Osteocyte (in vitro differentiated cells): Measurements from ENCODE around the gene TADA2A. TPM values are rescaled to one million over a fixed set of nuclear protein-coding genes. Genes with fewer than 3 reads are reported as not detected.
A peak's percentile ranks its signal among the peaks of the same experiment; 100 is the strongest.

Experiments
- DNase-seq: peaks from one replicate; pipeline ENCODE4 v3.0.0; 2021; ENCODE audit warnings: mixed read lengths; ENCODE audit not compliant: unreplicated experiment; ENCODE audit errors: extremely low spot score
- H3K27ac Mint-ChIP-seq: one replicate; pipeline ENCODE4 v1.8.0; 2021; ENCODE audit warnings: mild to moderate bottlenecking, mixed read lengths; ENCODE audit not compliant: unreplicated experiment
- H3K27me3 Mint-ChIP-seq: one replicate; pipeline ENCODE4 v1.8.0; 2021; ENCODE audit warnings: mixed read lengths; ENCODE audit not compliant: unreplicated experiment
- H3K36me3 Mint-ChIP-seq: one replicate; pipeline ENCODE4 v1.8.0; 2021; ENCODE audit warnings: mixed read lengths; ENCODE audit not compliant: unreplicated experiment
- H3K4me1 Mint-ChIP-seq: one replicate; pipeline ENCODE4 v1.8.0; 2021; ENCODE audit warnings: mixed read lengths; ENCODE audit not compliant: unreplicated experiment
- H3K4me3 Mint-ChIP-seq: one replicate; pipeline ENCODE4 v1.8.0; 2021; ENCODE audit warnings: mild to moderate bottlenecking, moderate library complexity, mixed read lengths; ENCODE audit not compliant: unreplicated experiment
- H3K9me3 Mint-ChIP-seq: one replicate; pipeline ENCODE4 v1.8.0; 2021; ENCODE audit warnings: mixed read lengths; ENCODE audit not compliant: unreplicated experiment
- CTCF ChIP-seq: fragments of 200-600 bp; sonication (generic); IDR thresholded peaks from 2 replicates; pipeline ENCODE4 v1.5.0; 2021; ENCODE audit warnings: antibody characterized with exemption, mild to moderate bottlenecking, moderate library complexity
- total RNA-seq: library from RNA; stranded (reverse); gene quantifications from 2 replicates; pipeline ENCODE4 v1.2.1, GENCODE V29; 2021

The TADA2A gene
- total RNA-seq, 1 donor from 2014 or later, result 20.4 TPM

DNA sequence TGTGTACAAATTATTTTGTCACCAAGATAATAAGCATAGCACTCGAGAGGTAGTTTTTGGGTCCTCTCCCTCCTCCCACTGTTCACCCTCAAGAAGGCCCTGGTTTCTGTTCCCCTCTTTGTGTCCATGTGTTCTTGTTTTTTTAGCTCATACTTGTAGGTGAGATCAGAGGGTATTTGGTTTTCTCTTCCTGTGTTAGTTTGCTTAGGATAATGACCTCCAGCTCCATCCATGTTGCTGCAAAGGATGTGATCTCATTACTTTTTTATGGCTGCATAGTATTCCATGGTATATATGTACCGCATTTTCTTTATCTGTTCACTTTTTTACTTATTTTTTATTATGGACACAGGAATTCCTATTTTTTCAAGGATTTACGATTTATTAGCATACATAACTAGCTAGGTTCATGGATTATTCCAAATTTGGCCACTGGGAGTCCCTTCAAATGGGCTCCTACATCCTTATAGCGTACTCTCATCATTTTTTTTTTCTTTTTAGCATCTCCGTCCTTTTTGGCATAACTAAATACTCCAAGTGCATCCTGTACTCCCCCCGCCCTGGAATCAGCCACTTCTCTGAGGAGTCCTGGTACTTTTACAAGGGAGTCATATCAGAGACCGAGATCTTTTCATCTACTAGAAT lies 7.3 kb downstream of the TADA2A start:
- peak; percentile 36 for TF ChIP-seq CTCF
- DNase-seq, result no peak
- Mint-ChIP-seq H3K4me1 (peaks cover 2% of the 10 kb centered on the region), H3K27ac (no peak overlapping the region), H3K4me3 (no peak overlapping the region), H3K36me3 (peaks cover 32% of the 10 kb centered on the region), H3K27me3 (no peaks in the 10 kb centered on the region), H3K9me3 (no peaks in the 10 kb centered on the region)

- Mint-ChIP-seq H3K4me1 (no peaks in the 10 kb centered on the region), H3K36me3 (peaks cover 31% of the 10 kb centered on the region), H3K27ac (no peak overlapping the region), H3K27me3 (no peaks in the 10 kb centered on the region), H3K9me3 (no peaks in the 10 kb centered on the region), H3K4me3 (no peak overlapping the region)
- no peak for DNase-seq
- TF ChIP-seq CTCF, result no peak
Observed at GRCh38 chr17:37417852-37418251, 11.2 kb downstream of the TADA2A start.

- no peaks in the 10 kb centered on the region for H3K27me3 Mint-ChIP-seq
- no peak overlapping the region for H3K27ac Mint-ChIP-seq
- H3K36me3 Mint-ChIP-seq, result peaks cover 27% of the 10 kb centered on the region
- H3K4me3 Mint-ChIP-seq, result no peak overlapping the region
- no peak for DNase-seq
- no peak for TF ChIP-seq CTCF
- no peaks in the 10 kb centered on the region for H3K4me1 Mint-ChIP-seq
- no peaks in the 10 kb centered on the region for H3K9me3 Mint-ChIP-seq
Observed at GRCh38 chr17:37422971-37423625, 16.4 kb downstream of the TADA2A start.

DNA sequence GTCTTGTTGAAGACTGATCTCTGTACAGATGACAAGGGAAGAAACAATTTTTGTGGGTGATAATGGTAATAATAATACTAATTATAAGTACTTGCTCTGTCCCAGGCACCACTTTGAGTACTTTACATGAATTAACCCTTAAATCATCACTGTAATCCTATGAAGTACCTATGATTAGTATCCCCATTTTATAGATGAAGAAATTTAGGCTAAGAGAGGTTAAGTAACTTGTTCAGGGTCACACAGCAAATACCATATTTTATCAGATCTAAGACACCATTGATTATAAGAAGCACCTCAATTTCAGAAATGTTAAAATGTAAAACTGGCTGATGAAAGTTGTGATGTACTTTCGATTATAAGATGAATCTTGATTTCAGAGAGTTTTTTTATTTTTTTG lies 18.6 kb downstream of the TADA2A start:
- no peaks in the 10 kb centered on the region for H3K9me3 Mint-ChIP-seq
- peaks cover 28% of the 10 kb centered on the region for H3K36me3 Mint-ChIP-seq
- peaks cover 2% of the 10 kb centered on the region for H3K4me1 Mint-ChIP-seq
- no peak for DNase-seq
- no peak overlapping the region for H3K4me3 Mint-ChIP-seq
- H3K27me3 Mint-ChIP-seq, result no peaks in the 10 kb centered on the region
- no peak for TF ChIP-seq CTCF
- no peak overlapping the region for H3K27ac Mint-ChIP-seq

- Mint-ChIP-seq H3K36me3 (peaks cover 31% of the 10 kb centered on the region), H3K4me3 (no peak overlapping the region), H3K4me1 (peaks cover 7% of the 10 kb centered on the region), H3K27ac (no peak overlapping the region), H3K27me3 (no peaks in the 10 kb centered on the region), H3K9me3 (no peaks in the 10 kb centered on the region)
- TF ChIP-seq CTCF, result no peak
- DNase-seq, result no peak
Observed at GRCh38 chr17:37429039-37429438, 22.4 kb downstream of the TADA2A start.
